Neutrophil (primary cell): ENCODE results near the gene BZW1.

Experiments used
- H3K27ac ChIP-seq: fragments of 200-600 bp; sonication (generic); 2 replicates; pipeline ENCODE4 v1.5.1; 2016; ENCODE audit warnings: mild to moderate bottlenecking, moderate library complexity
- H3K27me3 ChIP-seq: fragments of 200-600 bp; sonication (generic); 2 replicates; pipeline ENCODE4 v1.6.0; 2016; ENCODE audit warnings: mild to moderate bottlenecking
- H3K36me3 ChIP-seq: fragments of 200-600 bp; sonication (generic); 2 replicates; pipeline ENCODE4 v1.5.1; 2017
- H3K4me1 ChIP-seq, 2 experiments: fragments of 200-600 bp in 1 of 2; sonication (generic) in 1 of 2; 1 replicate in 1 of 2; 2 replicates in 1 of 2; pipeline versions ENCODE4 v1.5.1 to v1.6.1; 2013 to 2016; ENCODE audit warnings: low read depth in 1 of 2, low read length in 1 of 2, mild to moderate bottlenecking in 1 of 2, moderate library complexity in 1 of 2; ENCODE audit not compliant: control insufficient read depth in 1 of 2, insufficient read depth in 1 of 2
- H3K4me3 ChIP-seq, 2 experiments: fragments of 200-600 bp in 1 of 2; sonication (generic) in 1 of 2; 1 replicate in 1 of 2; 2 replicates in 1 of 2; pipeline ENCODE4 v1.5.1; 2013 to 2016; ENCODE audit warnings: low read depth in 1 of 2, low read length in 1 of 2, mild to moderate bottlenecking in 1 of 2, moderate library complexity in 1 of 2
- H3K9me3 ChIP-seq: fragments of 200-600 bp; sonication (generic); 2 replicates; pipeline ENCODE4 v1.5.1; 2016
- TF ChIP-seq, protein P1 (sequence below): fragments of 200-600 bp; sonication (generic); IDR thresholded peaks from 2 replicates; pipeline ENCODE4 v1.5.1; 2016; ENCODE audit warnings: antibody characterized with exemption

BZW1 gene

DNA sequence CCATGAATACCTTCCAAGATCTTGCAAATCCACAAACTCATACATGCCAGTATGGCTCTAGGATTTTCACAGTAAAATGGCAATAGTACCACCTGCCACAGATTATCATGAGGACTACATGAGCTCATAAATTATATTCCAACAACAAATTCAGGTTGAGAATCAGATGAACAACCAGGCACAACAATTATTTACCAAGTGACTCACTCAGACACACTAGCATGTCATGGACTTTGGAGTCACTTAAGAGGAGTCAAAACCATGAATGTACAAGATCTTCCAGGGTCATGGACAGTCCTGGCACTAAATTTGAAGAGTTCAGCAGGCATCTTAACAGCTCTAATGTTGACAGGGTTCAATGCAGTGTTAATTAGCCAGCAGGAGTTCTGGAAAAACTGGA, 34.4 kb upstream of the BZW1 start:
- Histone ChIP-seq H3K9me3 (no peaks in the 10 kb centered on the region), H3K36me3 (no peaks in the 10 kb centered on the region), H3K27me3 (no peaks in the 10 kb centered on the region), H3K4me3 (no peak overlapping the region), H3K4me1 (peaks cover 10 to 11% of the 10 kb centered on the region in 2 experiments), H3K27ac (no peak overlapping the region)
- TF ChIP-seq, protein P1, sequence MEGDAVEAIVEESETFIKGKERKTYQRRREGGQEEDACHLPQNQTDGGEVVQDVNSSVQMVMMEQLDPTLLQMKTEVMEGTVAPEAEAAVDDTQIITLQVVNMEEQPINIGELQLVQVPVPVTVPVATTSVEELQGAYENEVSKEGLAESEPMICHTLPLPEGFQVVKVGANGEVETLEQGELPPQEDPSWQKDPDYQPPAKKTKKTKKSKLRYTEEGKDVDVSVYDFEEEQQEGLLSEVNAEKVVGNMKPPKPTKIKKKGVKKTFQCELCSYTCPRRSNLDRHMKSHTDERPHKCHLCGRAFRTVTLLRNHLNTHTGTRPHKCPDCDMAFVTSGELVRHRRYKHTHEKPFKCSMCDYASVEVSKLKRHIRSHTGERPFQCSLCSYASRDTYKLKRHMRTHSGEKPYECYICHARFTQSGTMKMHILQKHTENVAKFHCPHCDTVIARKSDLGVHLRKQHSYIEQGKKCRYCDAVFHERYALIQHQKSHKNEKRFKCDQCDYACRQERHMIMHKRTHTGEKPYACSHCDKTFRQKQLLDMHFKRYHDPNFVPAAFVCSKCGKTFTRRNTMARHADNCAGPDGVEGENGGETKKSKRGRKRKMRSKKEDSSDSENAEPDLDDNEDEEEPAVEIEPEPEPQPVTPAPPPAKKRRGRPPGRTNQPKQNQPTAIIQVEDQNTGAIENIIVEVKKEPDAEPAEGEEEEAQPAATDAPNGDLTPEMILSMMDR = no peak

DNA sequence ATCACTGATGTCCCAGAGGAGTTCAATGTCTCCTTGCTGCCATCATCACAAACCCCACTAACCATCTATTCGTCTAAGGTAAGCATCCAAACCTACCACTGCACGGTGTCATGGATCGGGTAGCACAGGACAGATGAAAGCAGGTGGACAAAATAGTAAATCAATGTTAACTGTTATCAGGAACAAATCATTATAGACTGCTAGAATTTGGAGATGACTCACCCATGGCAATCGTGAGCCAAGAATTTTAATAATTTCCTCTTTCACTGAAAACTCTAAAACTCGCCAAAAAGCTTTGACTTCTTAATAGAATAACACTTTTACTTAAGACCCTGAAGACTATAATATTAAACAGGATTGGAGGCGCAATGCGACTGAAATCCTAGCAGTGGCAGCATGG, 33.7 kb upstream of the BZW1 start:
- H3K27ac ChIP-seq = no peak overlapping the region
- no peak overlapping the region for H3K4me3 ChIP-seq
- peaks cover 10 to 14% of the 10 kb centered on the region in 2 experiments for H3K4me1 ChIP-seq
- H3K36me3 ChIP-seq = no peaks in the 10 kb centered on the region
- no peaks in the 10 kb centered on the region for H3K9me3 ChIP-seq
- H3K27me3 ChIP-seq = no peaks in the 10 kb centered on the region
- TF ChIP-seq, protein P1 = no peak

DNA sequence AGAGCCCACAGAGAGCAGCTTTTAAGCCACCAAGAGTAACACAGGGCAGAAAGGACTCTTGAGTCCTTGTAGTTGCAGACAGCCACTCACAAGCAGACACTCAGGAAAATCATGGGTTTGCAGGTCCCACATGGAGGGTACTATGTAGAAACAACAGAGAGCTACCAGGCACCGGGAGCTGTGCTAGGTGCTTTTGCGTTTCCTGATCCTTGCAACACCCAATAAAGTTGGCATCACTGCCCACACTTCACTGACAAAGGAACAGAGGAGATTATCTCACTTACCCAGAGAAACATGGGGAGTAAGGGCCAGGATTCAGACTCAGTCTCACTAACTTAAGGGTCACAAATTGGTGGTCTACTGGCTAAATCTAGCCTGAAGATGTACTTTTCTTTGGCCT, 32.5 kb upstream of the BZW1 start:
- Histone ChIP-seq H3K36me3 (no peaks in the 10 kb centered on the region), H3K27ac (no peak overlapping the region), H3K4me3 (no peak overlapping the region), H3K9me3 (no peaks in the 10 kb centered on the region), H3K27me3 (no peaks in the 10 kb centered on the region), H3K4me1 (peaks cover 10 to 14% of the 10 kb centered on the region in 2 experiments)
- TF ChIP-seq, protein P1 = no peak

DNA sequence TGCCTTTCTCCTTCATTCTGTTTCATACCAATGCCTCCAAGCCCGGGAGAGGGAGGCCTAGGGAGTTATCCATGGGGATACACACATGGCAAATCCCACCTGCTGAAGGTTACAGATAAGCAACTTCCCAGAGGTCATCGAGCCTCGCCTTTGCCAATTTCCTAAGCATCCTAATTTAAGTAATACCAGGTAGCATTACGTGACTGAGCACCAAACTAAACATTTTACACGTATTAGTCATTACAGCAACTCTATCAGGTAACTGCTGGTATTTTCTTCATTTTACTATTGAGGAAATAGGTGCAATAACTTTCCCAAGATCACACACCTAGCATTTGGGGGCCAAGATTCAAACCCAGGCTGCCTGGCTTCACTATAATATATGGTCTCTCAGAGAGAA, 30.1 kb upstream of the BZW1 start:
- H3K4me3 ChIP-seq = no peak overlapping the region
- H3K27ac ChIP-seq = no peak overlapping the region
- H3K36me3 ChIP-seq = no peaks in the 10 kb centered on the region
- no peaks in the 10 kb centered on the region for H3K9me3 ChIP-seq
- peaks cover 10 to 14% of the 10 kb centered on the region in 2 experiments for H3K4me1 ChIP-seq
- TF ChIP-seq, protein P1 = no peak
- H3K27me3 ChIP-seq = no peaks in the 10 kb centered on the region

DNA sequence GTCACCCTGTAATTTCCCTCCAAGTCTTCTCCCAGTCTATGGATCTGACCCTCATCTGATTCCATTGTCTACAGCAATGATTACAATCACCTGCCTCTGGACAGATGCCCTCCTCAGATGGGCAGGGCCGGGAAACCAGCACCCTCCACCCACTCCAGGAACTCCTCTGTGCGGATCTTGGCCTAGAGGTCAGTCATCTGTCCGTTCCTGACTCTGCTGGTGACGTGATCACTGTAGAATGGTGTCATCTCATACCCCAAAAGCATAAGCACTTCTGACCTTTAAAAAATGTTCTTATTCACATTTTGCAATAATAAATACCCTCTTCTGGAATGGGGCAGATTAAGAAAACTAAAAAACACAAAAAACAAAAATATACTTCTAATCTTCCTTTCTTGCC, 29.5 kb upstream of the BZW1 start:
- Histone ChIP-seq H3K4me1 (peaks cover 10 to 14% of the 10 kb centered on the region in 2 experiments), H3K27ac (no peak overlapping the region), H3K27me3 (no peaks in the 10 kb centered on the region), H3K36me3 (no peaks in the 10 kb centered on the region), H3K4me3 (no peak overlapping the region), H3K9me3 (no peaks in the 10 kb centered on the region)
- TF ChIP-seq, protein P1 = no peak

DNA sequence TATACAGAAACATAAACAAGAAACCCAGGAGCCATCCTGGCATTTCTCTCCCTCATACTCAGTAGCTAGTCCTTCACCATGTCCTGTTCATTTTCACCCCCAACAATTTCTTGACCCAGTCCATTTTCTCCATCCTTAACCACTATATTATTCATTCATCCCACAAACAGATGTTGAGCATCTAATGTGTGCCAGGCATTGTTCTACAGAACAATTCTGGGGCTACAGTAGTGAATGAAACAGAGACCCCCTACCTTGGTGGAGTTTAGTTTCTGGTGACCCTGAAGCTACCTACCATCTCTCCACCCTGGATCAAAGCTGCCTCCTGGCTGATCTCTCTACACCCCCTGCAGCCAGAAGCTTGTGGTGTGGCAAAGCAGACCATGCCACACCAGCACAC, 27.5 kb upstream of the BZW1 start:
- TF ChIP-seq, protein P1 = no peak
- Histone ChIP-seq H3K4me1 (peaks cover 10 to 14% of the 10 kb centered on the region in 2 experiments), H3K9me3 (no peaks in the 10 kb centered on the region), H3K27ac (no peak overlapping the region), H3K36me3 (no peaks in the 10 kb centered on the region), H3K4me3 (no peak overlapping the region), H3K27me3 (no peaks in the 10 kb centered on the region)
